GM12874 (cell line): ENCODE results near the gene PIK3CD.

Experiments used
- CTCF ChIP-seq: IDR thresholded peaks from 2 replicates; pipeline ENCODE4 v1.5.1; 2011; ENCODE audit warnings: low read depth, mild to moderate bottlenecking, control low read depth, low read length, moderate library complexity; ENCODE audit not compliant: insufficient read depth

The PIK3CD gene

GRCh38 chr1:9755441-9755995 lies 104.0 kb downstream of the PIK3CD start:
- no peak for TF ChIP-seq CTCF

- no peak for TF ChIP-seq CTCF
Measured at GRCh38 chr1:9758559-9759121, 107.1 kb downstream of the PIK3CD start.

- no peak for TF ChIP-seq CTCF
Measured at GRCh38 chr1:9759939-9760338, 108.4 kb downstream of the PIK3CD start.

GRCh38 chr1:9760824-9761223 lies 109.3 kb downstream of the PIK3CD start:
- TF ChIP-seq CTCF = no peak

GRCh38 chr1:9761855-9762254 lies 110.3 kb downstream of the PIK3CD start:
- no peak for TF ChIP-seq CTCF

- no peak for TF ChIP-seq CTCF
Measured at GRCh38 chr1:9763914-9764313, 112.4 kb downstream of the PIK3CD start.

- no peak for TF ChIP-seq CTCF
Measured at GRCh38 chr1:9764550-9764949, 113.0 kb downstream of the PIK3CD start.
